GM18508 (cell line): ENCODE data around the gene UBE2N.
A peak's percentile ranks its signal among the peaks of the same experiment; 100 is the strongest.
"Not testable (repeated sequence)": the region's sequence is repeated elsewhere in the genome, so short reads cannot be mapped to it uniquely, and the experiment has no call there.

Source experiments
- ATAC-seq: cut with Tn5 transposase; IDR thresholded peaks from one replicate; pipeline ENCODE4 v1.9.1; 2021; ENCODE audit warnings: moderate number of reproducible peaks; ENCODE audit not compliant: insufficient read depth, unreplicated experiment

Gene UBE2N

GRCh38 chr12:93415723-93416464, 25.9 kb downstream of the UBE2N start:
- ATAC-seq, result no peak

DNA sequence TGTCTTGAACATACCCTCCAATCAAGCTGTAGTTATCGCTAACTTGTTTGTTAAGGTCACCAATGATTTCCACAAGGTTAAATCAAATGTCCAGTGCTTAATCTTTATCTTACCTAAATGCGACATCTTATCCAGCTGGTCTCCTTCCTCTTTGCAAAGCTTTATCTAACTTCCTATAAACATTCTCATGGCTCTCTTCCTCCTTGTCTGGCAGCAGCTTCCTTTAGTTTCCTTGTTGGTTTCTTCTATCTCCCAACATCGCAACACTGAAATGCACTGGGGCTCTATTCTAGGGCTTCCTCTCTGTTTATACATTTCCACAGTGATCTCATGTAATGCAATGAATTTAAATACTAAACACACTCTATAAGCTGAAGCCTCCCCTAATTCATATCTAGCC, 28.7 kb downstream of the UBE2N start:
- ATAC-seq, result no peak

DNA sequence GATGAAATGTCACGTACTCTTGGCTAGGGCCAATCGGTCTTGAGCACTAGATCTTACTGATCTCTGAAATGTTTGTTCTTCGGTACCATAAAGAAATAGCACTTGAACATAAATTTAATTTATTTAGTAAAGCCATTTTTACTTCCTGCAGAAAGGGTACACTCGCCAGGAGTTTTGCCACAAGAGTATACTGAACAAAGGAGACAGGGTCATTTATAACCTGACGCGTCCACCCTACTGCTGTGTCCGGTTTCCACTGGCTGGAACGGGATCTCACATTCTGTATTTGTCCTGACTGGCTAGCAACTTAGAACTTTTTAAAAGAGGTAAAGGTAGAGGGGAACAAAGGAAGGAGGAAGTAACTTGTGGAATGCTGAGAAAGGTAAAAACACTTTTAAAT, 29.4 kb downstream of the UBE2N start:
- not testable (repeated sequence) for ATAC-seq

DNA sequence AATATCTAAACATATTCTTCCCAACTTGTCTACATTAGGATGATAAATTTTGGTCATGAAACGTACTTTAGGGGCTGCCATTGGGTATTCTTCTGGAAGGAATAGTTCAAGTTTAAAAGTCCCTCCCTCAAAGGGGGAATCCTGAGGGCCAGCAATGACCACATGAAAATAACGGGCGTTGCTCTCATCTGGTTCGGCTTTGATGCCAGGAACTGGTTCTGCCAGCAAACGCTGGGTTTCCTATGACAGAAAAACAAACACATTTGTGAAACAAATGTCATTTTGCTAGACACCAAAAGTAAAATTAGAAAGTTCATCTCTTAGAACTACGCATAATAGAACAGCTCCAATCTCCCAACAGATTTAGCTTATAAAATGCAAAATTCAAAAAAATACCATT, 30.7 kb downstream of the UBE2N start:
- ATAC-seq, result not testable (repeated sequence)

DNA sequence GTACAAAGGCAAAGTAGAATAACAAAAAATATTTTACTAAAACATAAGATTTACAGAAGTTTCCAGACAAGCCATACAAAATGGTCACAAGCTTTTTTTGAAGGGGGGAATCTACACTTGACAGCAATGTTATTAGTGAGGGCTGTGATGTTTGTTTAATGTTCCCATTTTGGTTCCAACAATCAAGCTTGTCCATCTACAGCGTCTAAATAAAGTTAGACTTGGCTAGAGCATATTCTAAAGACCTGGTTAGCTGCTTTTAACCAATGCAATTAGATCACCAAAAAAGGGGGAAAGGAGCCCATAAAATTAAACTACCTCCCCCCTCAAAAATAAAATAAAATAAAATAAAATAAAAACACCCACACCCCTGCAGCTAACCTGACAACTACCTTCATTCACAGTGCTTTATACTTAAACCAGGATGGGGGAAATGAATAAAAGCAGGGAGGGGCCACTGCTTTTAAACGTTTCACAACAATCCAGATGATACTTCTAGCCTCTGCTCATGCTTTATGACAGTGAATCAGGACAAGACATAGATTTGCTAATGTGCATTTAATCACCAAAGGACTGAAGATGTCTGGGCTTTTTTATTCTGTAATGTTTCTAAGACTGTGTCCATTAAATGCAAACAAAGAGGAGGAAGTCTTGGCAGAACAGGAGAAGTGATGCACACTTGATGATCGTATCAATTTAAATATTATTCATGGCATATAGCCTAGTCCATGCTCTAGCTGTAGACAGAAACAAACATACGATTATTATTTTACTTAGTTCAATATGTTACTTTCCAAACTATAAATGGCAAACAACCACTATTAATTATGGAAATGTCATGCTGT, 32.2 kb downstream of the UBE2N start:
- not testable (repeated sequence) for ATAC-seq

DNA sequence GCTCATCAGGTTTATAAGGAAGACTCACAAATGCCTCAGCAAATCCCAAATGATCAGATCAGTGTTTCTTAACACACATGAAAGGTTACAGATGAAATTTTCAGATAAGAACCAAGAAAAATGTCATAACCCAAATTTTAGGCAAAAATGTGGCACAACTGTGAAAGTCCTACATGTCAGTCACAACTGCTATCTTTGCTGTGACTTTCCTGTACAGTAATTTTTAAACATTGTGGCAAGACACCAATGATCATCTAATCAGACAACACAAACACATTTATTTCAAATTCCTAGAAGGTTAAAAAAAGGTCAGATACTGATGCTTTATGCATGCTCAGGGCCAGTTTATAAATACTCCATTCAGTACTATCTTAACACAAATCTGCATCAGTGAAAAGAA, 32.9 kb downstream of the UBE2N start:
- no peak for ATAC-seq

DNA sequence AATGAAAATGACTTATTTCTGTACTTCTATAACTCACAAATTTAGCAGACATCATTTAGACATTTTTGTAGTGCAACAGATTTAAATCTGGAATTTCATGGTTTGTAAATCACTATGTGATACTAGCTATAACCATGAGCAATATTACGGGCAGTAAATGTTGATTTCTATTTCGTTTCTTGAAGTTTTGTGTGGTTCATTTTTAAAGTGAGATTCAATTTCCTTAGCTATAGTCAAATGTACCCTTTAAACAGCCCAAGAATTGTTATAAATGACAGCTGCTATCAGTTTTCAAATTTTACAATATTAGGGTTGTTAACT, 33.8 kb downstream of the UBE2N start:
- no peak for ATAC-seq

DNA sequence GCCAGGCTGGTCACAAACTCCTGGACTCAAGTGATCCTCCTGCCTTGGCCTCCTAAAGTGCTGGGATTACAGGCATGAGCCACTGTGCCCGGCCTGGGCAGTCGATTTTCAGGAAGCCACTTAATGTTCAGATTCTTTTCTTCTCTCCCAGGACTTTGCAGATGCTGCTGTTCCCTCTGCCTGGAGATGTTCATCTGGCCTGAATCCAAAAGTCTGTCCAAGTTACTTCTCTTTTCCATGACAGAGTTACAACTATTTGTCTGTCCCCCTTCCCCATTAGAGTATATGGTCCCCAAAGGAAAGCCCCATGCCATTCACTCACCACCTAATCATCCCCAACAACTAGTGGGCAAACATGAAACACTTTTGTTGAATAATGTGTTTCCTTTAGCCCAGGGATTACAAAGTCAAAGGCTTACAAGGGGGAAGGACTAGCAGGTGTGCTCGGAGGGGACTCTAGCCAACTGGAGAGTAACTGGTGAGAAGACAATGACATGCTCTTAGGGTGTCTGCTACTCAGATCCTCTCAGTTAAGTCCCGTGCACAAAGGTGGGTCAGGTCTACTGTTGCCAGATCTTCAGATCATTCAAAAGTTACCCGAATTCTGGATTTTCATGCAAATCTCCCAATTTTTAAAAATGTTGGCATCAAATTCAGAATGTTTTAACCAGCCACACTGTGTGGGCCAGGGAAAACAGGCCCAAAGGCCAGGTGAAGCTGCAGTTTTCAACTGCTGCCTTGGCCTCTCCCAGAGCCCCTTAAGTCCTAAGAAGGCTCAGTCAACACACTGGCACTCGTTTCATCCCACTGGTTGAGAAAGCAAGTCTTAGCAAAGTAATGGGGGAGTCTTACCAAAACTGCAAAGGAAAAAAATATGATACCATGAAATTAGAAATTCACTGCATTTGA, 34.4 kb downstream of the UBE2N start:
- ATAC-seq, result no peak

DNA sequence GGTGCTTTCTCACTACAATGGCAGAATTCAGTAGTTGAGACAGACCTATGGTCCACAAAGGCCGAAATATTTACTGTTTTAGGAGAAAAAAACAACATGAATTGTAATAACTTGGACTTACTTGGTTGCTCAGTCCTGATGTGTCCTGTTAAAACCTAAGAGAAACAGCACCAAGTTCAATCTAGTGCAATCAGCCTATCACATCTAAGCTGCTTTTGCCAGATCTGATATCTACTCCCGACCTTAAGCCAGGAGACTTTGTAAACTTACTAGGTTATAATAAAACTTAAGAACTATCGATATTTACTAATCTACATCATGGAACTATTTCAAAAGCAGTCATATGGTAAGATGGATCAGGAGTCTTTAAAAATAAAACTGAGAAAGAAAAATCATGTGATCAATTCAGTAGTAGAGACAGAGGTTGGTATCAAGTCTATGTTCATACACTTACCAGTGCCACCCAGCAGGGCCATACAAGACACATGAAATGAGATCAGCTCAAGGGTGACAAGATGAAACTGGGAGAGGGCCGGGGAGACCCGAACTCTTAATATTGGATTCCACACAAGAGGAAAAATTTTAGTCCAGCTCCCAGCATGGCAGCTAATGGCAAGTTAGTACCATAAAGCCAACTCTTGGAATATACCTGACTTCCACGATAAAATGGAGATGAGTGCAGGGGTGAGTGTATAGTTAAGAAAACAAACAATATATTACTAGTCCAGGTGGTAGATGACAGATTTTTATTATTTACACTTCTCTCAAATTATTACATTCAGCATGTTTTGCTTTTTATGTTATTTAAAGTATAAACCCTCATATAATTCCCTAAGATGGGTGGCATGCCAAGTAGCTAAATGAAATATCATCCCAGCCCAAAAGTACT, 36.5 kb downstream of the UBE2N start:
- no peak for ATAC-seq

GRCh38 chr12:93403988-93404803, 37.6 kb downstream of the UBE2N start:
- ATAC-seq, result no peak

- no peak for ATAC-seq
Measured at GRCh38 chr12:93402333-93403311, 39.1 kb downstream of the UBE2N start.

DNA sequence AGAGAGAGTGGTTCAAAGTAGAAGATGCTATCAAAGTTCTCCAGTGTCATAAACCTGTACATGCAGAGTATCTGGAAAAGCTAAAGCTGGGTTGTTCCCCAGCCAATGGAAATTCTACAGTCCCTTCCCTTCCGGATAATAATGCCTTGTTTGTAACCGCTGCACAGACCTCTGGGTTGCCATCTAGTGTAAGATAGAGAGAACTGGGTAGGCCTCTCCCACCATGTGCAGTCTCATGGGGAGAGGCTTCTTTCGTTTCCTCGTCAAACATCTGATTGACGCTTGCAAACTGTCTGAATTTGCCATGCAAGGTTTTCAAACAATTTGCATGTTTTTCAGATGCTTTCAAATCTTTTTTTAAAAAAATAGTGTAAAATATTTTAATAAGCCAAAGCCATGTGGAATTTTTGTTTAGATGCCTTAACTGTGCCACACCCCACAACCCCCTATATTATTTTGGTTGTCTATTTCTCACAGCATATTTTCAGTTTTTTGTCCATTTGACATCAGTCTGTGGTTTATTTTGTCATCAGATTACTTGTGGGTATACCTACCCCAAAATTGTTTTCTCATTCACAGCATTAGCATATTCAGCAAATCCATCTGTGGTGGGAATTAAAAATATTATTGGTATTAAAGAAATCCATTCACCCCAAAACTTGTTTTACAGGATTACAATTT, 42.4 kb downstream of the UBE2N start:
- ATAC-seq, result peak; percentile 51

GRCh38 chr12:93397412-93397811, 44.3 kb downstream of the UBE2N start:
- ATAC-seq, result no peak

- ATAC-seq, result no peak
Measured at GRCh38 chr12:93393425-93393824, 48.3 kb downstream of the UBE2N start.

- ATAC-seq, result no peak
Measured at GRCh38 chr12:93390549-93391297, 51.0 kb downstream of the UBE2N start.

- ATAC-seq, result no peak
Measured at GRCh38 chr12:93390031-93390430, 51.7 kb downstream of the UBE2N start.

DNA sequence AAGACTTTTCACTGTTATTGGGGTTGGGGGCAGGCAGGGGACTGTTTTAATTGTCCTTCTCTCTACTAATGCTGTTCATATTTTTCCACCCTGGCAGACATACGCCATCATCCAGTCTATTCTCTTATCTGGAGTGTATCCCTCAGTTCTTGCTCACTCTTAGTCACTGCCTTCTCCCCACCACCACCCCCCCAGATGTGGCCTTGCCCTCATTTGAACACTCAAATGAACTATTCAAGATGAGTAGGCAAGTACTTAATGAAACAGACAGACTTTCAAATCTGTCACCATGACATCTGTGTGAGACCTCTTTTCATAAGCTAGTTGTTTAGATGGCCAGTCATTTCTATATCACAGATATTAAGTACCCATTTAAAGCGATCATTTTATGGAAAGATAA, 54.0 kb downstream of the UBE2N start:
- no peak for ATAC-seq
